ENCODE data around the gene ROR1.
"Not testable (repeated sequence)": the region's sequence is repeated elsewhere in the genome, so short reads cannot be mapped to it uniquely, and the experiment has no call there.

Gene ROR1

DNA sequence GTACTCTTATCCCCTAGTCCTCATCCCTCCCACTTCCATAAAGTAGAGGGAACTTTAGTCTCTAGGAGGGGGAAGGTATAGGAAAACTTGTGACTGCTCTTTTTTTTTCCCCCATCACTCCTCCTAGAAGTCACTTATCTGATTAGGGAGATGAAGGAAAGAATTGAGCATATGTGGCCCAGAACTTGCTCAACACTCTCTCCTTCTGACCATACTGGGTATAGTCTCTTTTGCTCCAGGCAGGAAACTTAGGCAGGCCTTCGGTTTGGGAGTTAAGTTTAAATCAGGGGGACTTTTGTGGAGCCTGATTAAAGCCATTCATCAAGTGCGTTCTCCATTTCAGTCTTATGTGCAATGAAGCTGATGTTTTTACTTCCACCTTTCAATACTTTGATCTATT lies 435.4 kb downstream of the ROR1 start:
- no peak for ATAC-seq (ENCODE audit: low read depth)
- TF ChIP-seq, protein P1, sequence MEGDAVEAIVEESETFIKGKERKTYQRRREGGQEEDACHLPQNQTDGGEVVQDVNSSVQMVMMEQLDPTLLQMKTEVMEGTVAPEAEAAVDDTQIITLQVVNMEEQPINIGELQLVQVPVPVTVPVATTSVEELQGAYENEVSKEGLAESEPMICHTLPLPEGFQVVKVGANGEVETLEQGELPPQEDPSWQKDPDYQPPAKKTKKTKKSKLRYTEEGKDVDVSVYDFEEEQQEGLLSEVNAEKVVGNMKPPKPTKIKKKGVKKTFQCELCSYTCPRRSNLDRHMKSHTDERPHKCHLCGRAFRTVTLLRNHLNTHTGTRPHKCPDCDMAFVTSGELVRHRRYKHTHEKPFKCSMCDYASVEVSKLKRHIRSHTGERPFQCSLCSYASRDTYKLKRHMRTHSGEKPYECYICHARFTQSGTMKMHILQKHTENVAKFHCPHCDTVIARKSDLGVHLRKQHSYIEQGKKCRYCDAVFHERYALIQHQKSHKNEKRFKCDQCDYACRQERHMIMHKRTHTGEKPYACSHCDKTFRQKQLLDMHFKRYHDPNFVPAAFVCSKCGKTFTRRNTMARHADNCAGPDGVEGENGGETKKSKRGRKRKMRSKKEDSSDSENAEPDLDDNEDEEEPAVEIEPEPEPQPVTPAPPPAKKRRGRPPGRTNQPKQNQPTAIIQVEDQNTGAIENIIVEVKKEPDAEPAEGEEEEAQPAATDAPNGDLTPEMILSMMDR (IDR thresholded peaks at IDR 0.05; ENCODE audit: poor library complexity, severe bottlenecking): no peak

DNA sequence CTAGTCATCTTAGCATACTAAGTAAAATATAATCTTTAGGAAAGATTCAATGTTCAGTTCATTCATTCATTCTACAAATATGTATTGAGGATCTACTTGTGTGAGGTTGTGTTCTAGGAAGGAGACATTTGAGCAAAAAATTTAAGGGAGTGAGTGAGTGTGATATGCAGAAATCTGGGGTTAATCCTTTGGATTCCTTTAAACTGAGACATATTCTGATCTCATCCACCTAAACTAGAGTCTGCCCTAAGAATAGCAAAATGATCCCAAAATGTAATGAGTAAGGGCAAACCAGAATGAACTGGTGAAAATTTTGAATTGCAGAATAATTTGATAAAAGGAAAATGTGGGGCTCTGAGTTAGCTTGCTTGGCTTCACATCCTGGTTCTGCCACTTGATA lies 438.2 kb downstream of the ROR1 start:
- DNase-seq (ENCODE audit: low spot score): no peak
- TF ChIP-seq, protein P1 (IDR thresholded peaks at IDR 0.05; ENCODE audit: poor library complexity, severe bottlenecking): no peak
- no peaks in the 10 kb centered on the region for H3K27me3 ChIP-seq (ENCODE audit: insufficient read depth, poor library complexity, severe bottlenecking)
- H3K4me1 ChIP-seq (ENCODE audit: insufficient read depth, poor library complexity, severe bottlenecking): peaks cover 4% of the 10 kb centered on the region
- no peak overlapping the region for H3K27ac ChIP-seq (ENCODE audit: poor library complexity, severe bottlenecking)
- peak; percentile 79 for ATAC-seq (ENCODE audit: low read depth)
- H3K4me3 ChIP-seq (ENCODE audit: severe bottlenecking): no peak overlapping the region
- H3K36me3 ChIP-seq (ENCODE audit: low read depth): no peaks in the 10 kb centered on the region
- H3K9me3 ChIP-seq (ENCODE audit: severe bottlenecking): no peaks in the 10 kb centered on the region

More for the DNA sequence above, 435.4 kb downstream of the ROR1 start:
- no peak overlapping the region for H3K27ac ChIP-seq (ENCODE audit: poor library complexity, severe bottlenecking)
- no peaks in the 10 kb centered on the region for H3K9me3 ChIP-seq (ENCODE audit: severe bottlenecking)
- H3K36me3 ChIP-seq (ENCODE audit: low read depth): no peaks in the 10 kb centered on the region
- H3K4me1 ChIP-seq (ENCODE audit: insufficient read depth, poor library complexity, severe bottlenecking): peaks cover 4% of the 10 kb centered on the region
- no peak overlapping the region for H3K4me3 ChIP-seq (ENCODE audit: severe bottlenecking)
- no peaks in the 10 kb centered on the region for H3K27me3 ChIP-seq (ENCODE audit: insufficient read depth, poor library complexity, severe bottlenecking)
- no peak for DNase-seq (ENCODE audit: low spot score)

DNA sequence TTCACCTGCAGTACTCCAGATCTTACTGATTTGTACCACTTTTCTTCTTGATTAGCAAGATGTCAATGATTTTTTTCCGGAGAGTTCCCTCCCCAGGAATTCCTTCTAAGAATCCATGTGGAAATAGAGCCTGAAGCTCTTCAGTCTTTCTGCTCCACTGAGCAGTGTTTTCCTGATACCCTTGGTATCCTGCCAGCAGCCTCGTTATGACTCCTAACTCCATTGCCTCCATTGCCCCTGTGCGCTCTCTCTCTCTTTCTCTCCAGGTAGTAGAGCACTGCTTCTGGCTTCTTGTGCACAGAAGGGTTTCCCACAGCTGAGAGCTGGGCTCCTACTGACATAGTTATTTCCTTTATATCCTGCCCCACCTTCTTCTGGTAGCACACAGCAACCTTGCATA lies 441.8 kb downstream of the ROR1 start:
- Histone ChIP-seq H3K27ac (ENCODE audit: poor library complexity, severe bottlenecking) (no peak overlapping the region), H3K4me1 (ENCODE audit: insufficient read depth, poor library complexity, severe bottlenecking) (peaks cover 4% of the 10 kb centered on the region), H3K4me3 (ENCODE audit: severe bottlenecking) (no peak overlapping the region), H3K27me3 (ENCODE audit: insufficient read depth, poor library complexity, severe bottlenecking) (no peaks in the 10 kb centered on the region), H3K36me3 (ENCODE audit: low read depth) (no peaks in the 10 kb centered on the region), H3K9me3 (ENCODE audit: severe bottlenecking) (no peaks in the 10 kb centered on the region)
- ATAC-seq (ENCODE audit: low read depth): no peak
- DNase-seq (ENCODE audit: low spot score): no peak
- TF ChIP-seq, protein P1 (IDR thresholded peaks at IDR 0.05; ENCODE audit: poor library complexity, severe bottlenecking): no peak

DNA sequence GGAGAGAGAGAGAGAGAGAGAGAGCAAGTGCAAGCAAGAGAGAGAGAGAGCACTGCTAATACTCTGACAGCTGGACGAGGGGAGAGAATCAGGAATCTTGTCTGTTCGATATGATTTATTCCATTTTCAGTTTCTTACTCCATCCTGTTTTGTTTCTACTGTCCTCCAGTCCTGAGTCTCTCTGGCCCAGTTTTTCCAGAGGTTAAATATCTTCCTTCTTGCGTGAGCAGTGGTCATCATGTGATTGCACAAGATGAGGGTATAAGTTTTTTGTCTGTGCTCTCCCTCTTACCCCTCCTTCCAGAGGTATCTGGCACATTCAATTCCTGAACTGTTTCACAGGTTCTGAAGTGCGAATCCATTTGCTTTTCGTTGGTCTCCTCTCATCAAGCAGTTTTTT lies 446.4 kb downstream of the ROR1 start:
- TF ChIP-seq, protein P1 (IDR thresholded peaks at IDR 0.05; ENCODE audit: poor library complexity, severe bottlenecking): no peak
- Histone ChIP-seq H3K4me3 (ENCODE audit: severe bottlenecking) (no peak overlapping the region), H3K27ac (ENCODE audit: poor library complexity, severe bottlenecking) (no peak overlapping the region), H3K4me1 (ENCODE audit: insufficient read depth, poor library complexity, severe bottlenecking) (no peaks in the 10 kb centered on the region), H3K36me3 (ENCODE audit: low read depth) (no peaks in the 10 kb centered on the region), H3K9me3 (ENCODE audit: severe bottlenecking) (no peaks in the 10 kb centered on the region), H3K27me3 (ENCODE audit: insufficient read depth, poor library complexity, severe bottlenecking) (no peaks in the 10 kb centered on the region)
- ATAC-seq (ENCODE audit: low read depth) (no peak), DNase-seq (ENCODE audit: low spot score) (no peak)

DNA sequence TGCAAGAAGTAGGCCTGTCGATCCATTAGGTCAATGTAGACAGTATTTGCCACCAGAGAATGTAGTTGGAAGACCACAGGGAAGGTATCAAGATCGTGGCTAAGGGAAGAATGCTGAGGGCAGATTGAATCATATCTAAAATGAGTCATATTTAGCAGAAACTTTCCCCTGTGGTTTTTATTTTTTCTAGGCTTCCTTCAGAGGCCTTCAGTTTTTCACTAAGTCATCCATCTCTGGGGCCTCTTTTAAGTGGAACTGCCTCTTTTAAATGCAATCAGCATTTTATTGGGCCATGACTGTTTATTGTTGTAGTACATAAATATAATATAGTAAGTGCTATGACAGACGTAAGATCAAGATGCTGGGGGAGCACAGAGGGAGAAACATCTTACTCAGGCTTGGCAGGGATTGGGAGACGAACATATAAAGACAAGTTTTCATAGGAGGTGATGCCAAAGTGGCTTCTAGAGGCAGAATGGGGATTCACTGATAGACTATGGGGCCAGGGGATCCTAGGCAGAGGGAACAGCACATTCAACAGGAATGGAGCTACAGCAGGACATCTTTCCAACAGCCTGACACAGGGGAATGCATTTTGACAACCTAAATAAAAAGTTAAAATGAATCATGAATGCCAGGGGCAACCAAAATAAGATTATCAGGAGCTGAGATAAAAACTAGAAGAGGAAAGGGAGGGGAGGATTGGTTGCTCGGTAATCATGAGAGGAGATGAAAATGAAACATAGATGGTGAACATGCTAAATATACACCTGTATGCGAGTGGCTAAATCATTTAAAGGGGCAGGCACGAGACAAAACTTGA lies 449.7 kb downstream of the ROR1 start:
- ATAC-seq (ENCODE audit: low read depth): peak; percentile 75
- Histone ChIP-seq H3K27ac (ENCODE audit: poor library complexity, severe bottlenecking) (no peak overlapping the region), H3K9me3 (ENCODE audit: severe bottlenecking) (no peaks in the 10 kb centered on the region), H3K27me3 (ENCODE audit: insufficient read depth, poor library complexity, severe bottlenecking) (no peaks in the 10 kb centered on the region), H3K36me3 (ENCODE audit: low read depth) (no peaks in the 10 kb centered on the region), H3K4me3 (ENCODE audit: severe bottlenecking) (no peak overlapping the region), H3K4me1 (ENCODE audit: insufficient read depth, poor library complexity, severe bottlenecking) (no peaks in the 10 kb centered on the region)
- TF ChIP-seq, protein P1 (IDR thresholded peaks at IDR 0.05; ENCODE audit: poor library complexity, severe bottlenecking): no peak
- no peak for DNase-seq (ENCODE audit: low spot score)

DNA sequence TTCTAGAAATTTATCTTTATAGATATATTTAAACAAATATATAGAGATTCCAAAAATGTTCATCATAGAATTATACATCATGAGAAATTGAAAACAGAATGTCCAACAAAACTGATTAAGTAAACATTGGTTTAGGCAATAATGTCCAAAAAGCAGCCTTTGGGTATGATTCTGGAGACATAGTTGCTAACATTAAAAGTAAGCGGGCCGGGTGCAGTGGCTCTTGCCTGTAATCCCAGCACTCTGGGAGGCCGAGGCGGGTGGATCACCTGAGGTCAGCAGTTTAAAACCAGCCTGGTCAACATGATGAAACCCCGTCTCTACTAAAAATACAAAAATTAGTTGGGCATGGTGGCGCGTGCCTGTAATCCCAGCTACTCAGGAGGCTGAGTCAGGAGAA lies 450.4 kb downstream of the ROR1 start:
- not testable (repeated sequence) for H3K27ac ChIP-seq (ENCODE audit: poor library complexity, severe bottlenecking); H3K4me1 ChIP-seq (ENCODE audit: insufficient read depth, poor library complexity, severe bottlenecking); H3K27me3 ChIP-seq (ENCODE audit: insufficient read depth, poor library complexity, severe bottlenecking); H3K9me3 ChIP-seq (ENCODE audit: severe bottlenecking); H3K4me3 ChIP-seq (ENCODE audit: severe bottlenecking); DNase-seq (ENCODE audit: low spot score); ATAC-seq (ENCODE audit: low read depth); H3K36me3 ChIP-seq (ENCODE audit: low read depth)

Data from RWPE2 (cell line).